Measurements from ENCODE around the gene STRIT1.

STRIT1 gene

DNA sequence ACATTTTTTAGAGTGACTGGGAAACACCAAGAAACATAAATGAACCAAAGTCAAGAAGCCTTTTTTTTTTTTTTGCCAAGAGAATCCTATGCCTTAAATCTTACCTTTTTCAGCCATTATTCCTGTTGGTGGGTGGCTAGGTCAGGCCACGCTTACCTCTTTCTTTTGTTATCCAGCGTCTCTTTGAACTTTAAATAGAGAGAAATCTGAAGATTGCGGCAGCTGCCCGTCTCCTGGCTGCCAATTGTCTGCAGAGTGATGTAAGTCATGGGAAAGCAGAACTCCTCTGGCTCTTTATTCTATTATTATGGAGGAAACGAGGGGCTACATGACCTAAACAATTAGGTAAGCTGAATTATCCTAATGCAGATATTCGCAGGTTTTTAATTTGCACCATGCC lies at the start of gene STRIT1:
STRIT1 (minus strand) TSS at position 168 of the 400 bp plus-strand sequence.
- Histone ChIP-seq H3K4me1 (ENCODE audit: insufficient read depth, low read length) (no peaks in the 10 kb centered on the region), H3K27ac (ENCODE audit: low read depth, low read length) (no peak within 1 kb of the TSS), H3K36me3 (ENCODE audit: insufficient read depth, low read length) (no peaks in the 10 kb centered on the region), H3K4me3 (ENCODE audit: low read depth in 1 of 2, low read length in 2 of 2) (no peak within 1 kb of the TSS), H3K9ac (ENCODE audit: low read length) (no peak within 1 kb of the TSS), H3K9me3 (ENCODE audit: low read length) (no peaks in the 10 kb centered on the region), H3K27me3 (ENCODE audit: control insufficient read depth in 1 of 2, insufficient read depth in 2 of 2, low read length in 2 of 2) (no peaks in the 10 kb centered on the region)

DNA sequence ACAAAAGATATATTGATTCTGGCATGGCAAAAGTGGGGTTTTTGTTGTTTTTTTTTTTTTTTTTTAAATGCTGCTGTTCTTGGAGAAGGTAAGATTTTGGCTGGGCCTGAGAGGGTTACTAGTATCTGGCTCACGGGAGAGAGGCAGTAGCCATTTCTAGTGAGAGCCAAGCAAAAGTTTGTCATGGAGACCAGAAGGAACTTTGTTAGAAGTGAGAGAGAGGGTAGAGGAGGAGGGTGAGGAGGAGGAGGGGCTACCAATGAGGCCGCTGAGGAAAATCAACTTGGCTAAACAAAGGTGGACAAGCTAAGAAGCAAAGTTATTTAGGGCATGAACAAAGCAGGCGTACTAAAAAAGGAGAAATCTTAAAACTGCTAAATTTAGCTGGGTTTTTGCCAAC lies 48.9 kb upstream of the STRIT1 start:
- no peaks in the 10 kb centered on the region for H3K27me3 ChIP-seq (ENCODE audit: control insufficient read depth in 1 of 2, insufficient read depth in 2 of 2, low read length in 2 of 2)
- H3K27ac ChIP-seq (ENCODE audit: low read depth, low read length): no peak overlapping the region
- H3K36me3 ChIP-seq (ENCODE audit: insufficient read depth, low read length): no peaks in the 10 kb centered on the region
- H3K9ac ChIP-seq (ENCODE audit: low read length): no peak overlapping the region
- H3K9me3 ChIP-seq (ENCODE audit: low read length): no peaks in the 10 kb centered on the region
- H3K4me3 ChIP-seq (ENCODE audit: low read depth in 1 of 2, low read length in 2 of 2): no peak overlapping the region
- no peaks in the 10 kb centered on the region for H3K4me1 ChIP-seq (ENCODE audit: insufficient read depth, low read length)

- H3K4me3 ChIP-seq (ENCODE audit: low read depth in 1 of 2, low read length in 2 of 2): no peak overlapping the region
- H3K4me1 ChIP-seq (ENCODE audit: insufficient read depth, low read length): no peaks in the 10 kb centered on the region
- H3K9me3 ChIP-seq (ENCODE audit: low read length): no peaks in the 10 kb centered on the region
- H3K36me3 ChIP-seq (ENCODE audit: insufficient read depth, low read length): no peaks in the 10 kb centered on the region
- no peaks in the 10 kb centered on the region for H3K27me3 ChIP-seq (ENCODE audit: control insufficient read depth in 1 of 2, insufficient read depth in 2 of 2, low read length in 2 of 2)
- no peak overlapping the region for H3K9ac ChIP-seq (ENCODE audit: low read length)
- no peak overlapping the region for H3K27ac ChIP-seq (ENCODE audit: low read depth, low read length)
Observed at GRCh38 chr3:155339052-155339451, 45.6 kb upstream of the STRIT1 start.

DNA sequence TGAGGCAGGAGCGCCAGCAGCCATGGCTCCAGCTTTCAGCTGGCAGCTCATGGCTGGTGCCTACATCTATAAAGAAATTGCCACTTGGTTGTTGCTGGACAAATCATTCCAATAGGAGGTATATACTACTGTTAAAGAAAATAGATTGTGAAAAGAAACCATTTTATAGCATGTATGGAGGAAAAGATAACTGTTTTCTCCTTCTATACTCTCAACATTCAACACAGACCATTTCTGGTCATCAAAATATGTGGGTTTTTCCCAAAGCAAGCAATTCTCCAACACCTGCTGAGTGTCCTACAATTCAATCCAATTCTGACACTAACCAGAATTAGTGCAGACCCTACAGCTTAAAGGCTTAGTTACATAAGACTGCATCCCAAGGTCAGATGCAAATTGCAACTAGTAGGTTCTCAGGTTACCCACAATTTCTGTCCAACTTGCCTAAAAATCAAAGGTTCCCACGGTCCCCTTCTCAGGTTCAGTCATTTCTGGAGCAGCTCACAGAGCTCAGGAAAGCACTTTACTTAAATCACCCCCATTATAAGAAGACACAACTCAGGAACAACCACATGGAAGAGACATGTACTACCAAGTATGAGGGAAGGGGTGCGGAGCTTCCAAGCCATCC lies 42.4 kb upstream of the STRIT1 start:
- no peak overlapping the region for H3K4me3 ChIP-seq (ENCODE audit: low read depth in 1 of 2, low read length in 2 of 2)

GRCh38 chr3:155334914-155335723 lies 41.6 kb upstream of the STRIT1 start:
- Histone ChIP-seq H3K27ac (ENCODE audit: low read depth, low read length) (no peak overlapping the region), H3K36me3 (ENCODE audit: insufficient read depth, low read length) (no peaks in the 10 kb centered on the region)

More for the DNA sequence above, 42.4 kb upstream of the STRIT1 start:
- Histone ChIP-seq H3K4me1 (ENCODE audit: insufficient read depth, low read length) (no peaks in the 10 kb centered on the region), H3K36me3 (ENCODE audit: insufficient read depth, low read length) (no peaks in the 10 kb centered on the region), H3K27ac (ENCODE audit: low read depth, low read length) (no peak overlapping the region), H3K9me3 (ENCODE audit: low read length) (no peaks in the 10 kb centered on the region), H3K27me3 (ENCODE audit: control insufficient read depth in 1 of 2, insufficient read depth in 2 of 2, low read length in 2 of 2) (no peaks in the 10 kb centered on the region), H3K9ac (ENCODE audit: low read length) (no peak overlapping the region)

DNA sequence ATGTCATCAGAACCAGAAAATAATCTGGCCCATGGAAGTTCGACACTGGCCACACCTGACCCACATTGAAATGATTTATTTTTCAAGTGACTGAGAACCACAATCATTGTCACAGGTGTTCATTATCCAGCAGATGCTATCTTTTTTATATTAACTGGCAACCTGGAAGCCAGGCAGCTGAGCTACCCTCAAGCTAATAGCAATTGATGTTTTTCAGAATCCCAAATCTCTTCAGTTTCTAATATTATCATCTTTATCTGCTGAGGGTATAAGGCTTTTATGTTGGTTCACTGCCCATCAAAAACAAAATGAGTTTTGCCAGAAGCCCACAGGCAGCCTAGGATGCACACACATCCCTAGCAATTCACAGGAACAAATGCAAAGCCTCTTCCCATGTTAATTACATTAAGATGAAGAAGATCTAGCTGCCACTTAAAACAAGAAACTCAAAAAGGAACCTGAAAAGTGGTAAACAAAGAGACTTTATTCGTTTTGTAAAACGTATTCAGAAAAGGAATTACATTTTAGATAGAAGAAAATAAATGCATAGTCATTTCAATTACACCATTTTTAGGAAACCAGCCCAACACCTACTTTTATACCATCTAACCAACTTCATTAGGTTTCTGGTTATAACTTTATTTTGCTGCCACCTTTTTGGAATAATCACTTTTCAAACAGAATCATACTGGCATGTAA lies 40.9 kb upstream of the STRIT1 start:
- no peak overlapping the region for H3K27ac ChIP-seq (ENCODE audit: low read depth, low read length)
- H3K9ac ChIP-seq (ENCODE audit: low read length): no peak overlapping the region
- H3K4me1 ChIP-seq (ENCODE audit: insufficient read depth, low read length): no peaks in the 10 kb centered on the region
- no peaks in the 10 kb centered on the region for H3K36me3 ChIP-seq (ENCODE audit: insufficient read depth, low read length)
- H3K4me3 ChIP-seq (ENCODE audit: low read depth in 1 of 2, low read length in 2 of 2): no peak overlapping the region
- no peaks in the 10 kb centered on the region for H3K27me3 ChIP-seq (ENCODE audit: control insufficient read depth in 1 of 2, insufficient read depth in 2 of 2, low read length in 2 of 2)
- no peaks in the 10 kb centered on the region for H3K9me3 ChIP-seq (ENCODE audit: low read length)

More at GRCh38 chr3:155334914-155335723, 41.6 kb upstream of the STRIT1 start:
- Histone ChIP-seq H3K9ac (ENCODE audit: low read length) (no peak overlapping the region), H3K4me3 (ENCODE audit: low read depth in 1 of 2, low read length in 2 of 2) (no peak overlapping the region), H3K4me1 (ENCODE audit: insufficient read depth, low read length) (no peaks in the 10 kb centered on the region), H3K27me3 (ENCODE audit: control insufficient read depth in 1 of 2, insufficient read depth in 2 of 2, low read length in 2 of 2) (no peaks in the 10 kb centered on the region), H3K9me3 (ENCODE audit: low read length) (no peaks in the 10 kb centered on the region)

- Histone ChIP-seq H3K9ac (ENCODE audit: low read length) (no peak overlapping the region), H3K36me3 (ENCODE audit: insufficient read depth, low read length) (no peaks in the 10 kb centered on the region), H3K27me3 (ENCODE audit: control insufficient read depth in 1 of 2, insufficient read depth in 2 of 2, low read length in 2 of 2) (no peaks in the 10 kb centered on the region)
Observed at GRCh38 chr3:155332716-155333115, 39.2 kb upstream of the STRIT1 start.

DNA sequence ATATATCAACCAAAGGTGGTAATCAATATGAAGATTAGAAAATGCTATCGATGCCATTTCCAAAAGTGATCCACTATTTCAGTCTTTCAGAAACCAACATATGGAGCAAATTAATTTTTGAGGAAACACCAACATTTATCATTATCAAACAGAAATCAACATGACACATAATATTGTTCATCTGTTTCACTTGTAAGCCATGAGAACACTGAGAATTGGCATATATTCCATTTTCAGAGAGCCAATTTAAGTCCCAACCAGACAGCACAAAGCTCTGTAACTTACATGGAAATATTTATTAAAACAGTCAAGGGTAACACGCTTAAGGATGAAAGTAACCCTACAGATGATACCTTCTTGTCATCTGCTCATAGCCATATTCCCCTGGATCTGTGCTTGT lies 37.6 kb upstream of the STRIT1 start:
- Histone ChIP-seq H3K36me3 (ENCODE audit: insufficient read depth, low read length) (no peaks in the 10 kb centered on the region), H3K9ac (ENCODE audit: low read length) (no peak overlapping the region), H3K4me3 (ENCODE audit: low read depth in 1 of 2, low read length in 2 of 2) (no peak overlapping the region), H3K27me3 (ENCODE audit: control insufficient read depth in 1 of 2, insufficient read depth in 2 of 2, low read length in 2 of 2) (no peaks in the 10 kb centered on the region), H3K27ac (ENCODE audit: low read depth, low read length) (no peak overlapping the region), H3K4me1 (ENCODE audit: insufficient read depth, low read length) (no peaks in the 10 kb centered on the region), H3K9me3 (ENCODE audit: low read length) (no peaks in the 10 kb centered on the region)

More at GRCh38 chr3:155332716-155333115, 39.2 kb upstream of the STRIT1 start:
- no peak overlapping the region for H3K27ac ChIP-seq (ENCODE audit: low read depth, low read length)
- no peak overlapping the region for H3K4me3 ChIP-seq (ENCODE audit: low read depth in 1 of 2, low read length in 2 of 2)
- no peaks in the 10 kb centered on the region for H3K9me3 ChIP-seq (ENCODE audit: low read length)
- no peaks in the 10 kb centered on the region for H3K4me1 ChIP-seq (ENCODE audit: insufficient read depth, low read length)

- H3K9me3 ChIP-seq (ENCODE audit: low read length): no peaks in the 10 kb centered on the region
- H3K4me1 ChIP-seq (ENCODE audit: insufficient read depth, low read length): no peaks in the 10 kb centered on the region
- no peak overlapping the region for H3K4me3 ChIP-seq (ENCODE audit: low read depth in 1 of 2, low read length in 2 of 2)
- H3K36me3 ChIP-seq (ENCODE audit: insufficient read depth, low read length): no peaks in the 10 kb centered on the region
- no peaks in the 10 kb centered on the region for H3K27me3 ChIP-seq (ENCODE audit: control insufficient read depth in 1 of 2, insufficient read depth in 2 of 2, low read length in 2 of 2)
- no peak overlapping the region for H3K27ac ChIP-seq (ENCODE audit: low read depth, low read length)
- no peak overlapping the region for H3K9ac ChIP-seq (ENCODE audit: low read length)
Observed at GRCh38 chr3:155330370-155330769, 36.9 kb upstream of the STRIT1 start.

DNA sequence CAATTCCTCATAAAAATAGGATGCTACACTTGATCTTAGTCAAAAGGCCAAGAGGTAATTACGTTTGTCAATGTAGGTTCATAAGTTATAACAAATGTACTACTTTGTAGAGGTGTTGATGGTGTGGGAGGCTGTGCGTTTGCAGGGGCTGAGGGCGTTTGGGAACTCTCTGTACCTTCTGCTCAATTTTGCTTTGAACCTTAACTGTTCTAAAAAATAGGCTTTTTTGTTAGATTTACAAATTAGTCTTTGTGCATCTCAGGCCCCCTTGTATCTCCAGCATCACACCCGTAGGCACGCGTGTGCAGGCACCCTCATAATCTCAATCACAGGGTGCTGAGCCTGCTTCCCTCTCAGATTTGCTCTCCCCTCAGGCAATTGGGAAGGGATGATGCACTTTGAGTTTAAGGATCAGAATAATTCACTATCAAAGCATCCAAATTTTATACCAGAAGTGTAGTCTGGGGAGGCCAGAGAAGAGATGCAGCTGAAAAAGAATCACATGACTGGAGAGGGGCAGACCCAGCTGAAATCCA lies 36.1 kb upstream of the STRIT1 start:
- Histone ChIP-seq H3K4me3 (ENCODE audit: low read depth in 1 of 2, low read length in 2 of 2) (no peak overlapping the region), H3K9me3 (ENCODE audit: low read length) (no peaks in the 10 kb centered on the region), H3K4me1 (ENCODE audit: insufficient read depth, low read length) (no peaks in the 10 kb centered on the region), H3K9ac (ENCODE audit: low read length) (no peak overlapping the region), H3K27me3 (ENCODE audit: control insufficient read depth in 1 of 2, insufficient read depth in 2 of 2, low read length in 2 of 2) (no peaks in the 10 kb centered on the region), H3K27ac (ENCODE audit: low read depth, low read length) (no peak overlapping the region), H3K36me3 (ENCODE audit: insufficient read depth, low read length) (no peaks in the 10 kb centered on the region)

- no peaks in the 10 kb centered on the region for H3K4me1 ChIP-seq (ENCODE audit: insufficient read depth, low read length)
- H3K9me3 ChIP-seq (ENCODE audit: low read length): no peaks in the 10 kb centered on the region
- H3K27me3 ChIP-seq (ENCODE audit: control insufficient read depth in 1 of 2, insufficient read depth in 2 of 2, low read length in 2 of 2): no peaks in the 10 kb centered on the region
- H3K36me3 ChIP-seq (ENCODE audit: insufficient read depth, low read length): no peaks in the 10 kb centered on the region
- no peak overlapping the region for H3K9ac ChIP-seq (ENCODE audit: low read length)
- H3K4me3 ChIP-seq (ENCODE audit: low read depth in 1 of 2, low read length in 2 of 2): no peak overlapping the region
- H3K27ac ChIP-seq (ENCODE audit: low read depth, low read length): no peak overlapping the region
Observed at GRCh38 chr3:155327871-155328270, 34.4 kb upstream of the STRIT1 start.

Measured in muscle layer of colon (tissue), 2 donors.